Bronchial epithelial cell (primary cell): ENCODE results near the gene TBC1D22A. TPM values are rescaled to one million over a fixed set of nuclear protein-coding genes. Genes with fewer than 3 reads are reported as not detected.
A peak's percentile ranks its signal among the peaks of the same experiment; 100 is the strongest.
"Not testable (repeated sequence)": the region's sequence is repeated elsewhere in the genome, so short reads cannot be mapped to it uniquely, and the experiment has no call there.

Experiments used
- DNase-seq: peaks from one replicate; pipeline ENCODE4 v3.0.0-alpha.2; 2010; ENCODE audit warnings: low read depth
- FAIRE-seq: peaks from 2 replicates; lab custom pipeline; 2011; peaks lifted over from hg19 to GRCh38; lab: Jason Lieb, UNC
- H3K27me3 ChIP-seq: 2 replicates; pipeline ENCODE4 v1.5.1; 2011; ENCODE audit warnings: low read length; ENCODE audit not compliant: control insufficient read depth, insufficient read depth
- H3K36me3 ChIP-seq: 2 replicates; pipeline ENCODE4 v1.5.1; 2011; ENCODE audit warnings: low read length; ENCODE audit not compliant: control insufficient read depth, insufficient read depth
- H3K4me3 ChIP-seq: 2 replicates; pipeline ENCODE4 v1.5.1; 2011; ENCODE audit warnings: mild to moderate bottlenecking, low read depth, low read length, control low read depth
- total RNA-seq: library from RNA; depleted of rRNA; stranded (reverse); fragments of >200 nt; gene quantifications from 2 replicates; pipeline ENCODE4 v1.2.1, GENCODE V29; 2014
- TF ChIP-seq, protein P1 (sequence below): IDR thresholded peaks from 2 replicates; pipeline ENCODE4 v1.5.1; 2011; ENCODE audit warnings: mild to moderate bottlenecking, moderate library complexity, low read length, control low read depth, inconsistent platforms; ENCODE audit not compliant: insufficient read depth, severe bottlenecking

The TBC1D22A gene
- total RNA-seq, 1 donor from 2014 or later: 10.0 TPM

DNA sequence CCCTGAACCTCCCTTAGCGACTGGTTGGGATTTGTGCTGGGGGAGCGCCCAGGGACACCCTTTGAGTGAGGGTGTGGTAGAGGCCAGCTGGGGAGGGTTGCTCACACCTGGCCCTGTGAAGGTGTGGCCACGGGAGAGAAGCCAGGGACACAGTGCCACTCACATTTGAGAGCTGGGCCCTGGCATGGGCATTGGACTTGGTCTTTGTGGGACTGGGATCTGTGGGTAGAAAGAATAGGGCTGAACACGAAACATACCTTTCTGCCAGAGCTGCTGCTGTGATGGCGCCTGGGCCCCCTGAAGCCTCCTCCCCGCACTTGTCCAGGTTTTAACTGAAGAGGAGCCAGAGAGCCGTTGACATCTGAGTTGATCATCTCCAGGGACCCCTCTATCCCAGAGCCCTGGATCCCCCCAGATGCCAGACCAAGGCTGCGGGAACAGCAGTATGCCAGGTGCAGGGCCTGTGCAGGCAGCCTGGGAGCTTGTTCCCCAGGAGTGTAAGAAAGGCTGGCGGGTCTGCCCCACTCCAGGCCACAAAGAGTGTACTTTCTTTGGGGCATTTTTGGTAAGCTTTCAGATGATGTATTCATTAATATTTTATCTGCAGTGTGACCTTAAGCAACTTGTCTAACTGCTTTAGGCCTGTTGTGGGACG, 284.1 kb downstream of the TBC1D22A start:
- TF ChIP-seq, protein P1, sequence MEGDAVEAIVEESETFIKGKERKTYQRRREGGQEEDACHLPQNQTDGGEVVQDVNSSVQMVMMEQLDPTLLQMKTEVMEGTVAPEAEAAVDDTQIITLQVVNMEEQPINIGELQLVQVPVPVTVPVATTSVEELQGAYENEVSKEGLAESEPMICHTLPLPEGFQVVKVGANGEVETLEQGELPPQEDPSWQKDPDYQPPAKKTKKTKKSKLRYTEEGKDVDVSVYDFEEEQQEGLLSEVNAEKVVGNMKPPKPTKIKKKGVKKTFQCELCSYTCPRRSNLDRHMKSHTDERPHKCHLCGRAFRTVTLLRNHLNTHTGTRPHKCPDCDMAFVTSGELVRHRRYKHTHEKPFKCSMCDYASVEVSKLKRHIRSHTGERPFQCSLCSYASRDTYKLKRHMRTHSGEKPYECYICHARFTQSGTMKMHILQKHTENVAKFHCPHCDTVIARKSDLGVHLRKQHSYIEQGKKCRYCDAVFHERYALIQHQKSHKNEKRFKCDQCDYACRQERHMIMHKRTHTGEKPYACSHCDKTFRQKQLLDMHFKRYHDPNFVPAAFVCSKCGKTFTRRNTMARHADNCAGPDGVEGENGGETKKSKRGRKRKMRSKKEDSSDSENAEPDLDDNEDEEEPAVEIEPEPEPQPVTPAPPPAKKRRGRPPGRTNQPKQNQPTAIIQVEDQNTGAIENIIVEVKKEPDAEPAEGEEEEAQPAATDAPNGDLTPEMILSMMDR: no peak
- FAIRE-seq (no peak), DNase-seq (no peak)
- Histone ChIP-seq H3K27me3 (no peaks in the 10 kb centered on the region), H3K36me3 (no peaks in the 10 kb centered on the region), H3K4me3 (no peak overlapping the region)

- Histone ChIP-seq H3K27me3 (no peaks in the 10 kb centered on the region), H3K36me3 (no peaks in the 10 kb centered on the region), H3K4me3 (no peak overlapping the region)
- TF ChIP-seq, protein P1: no peak
- no peak for DNase-seq
- no peak for FAIRE-seq
Measured at GRCh38 chr22:47047321-47048122, 285.1 kb downstream of the TBC1D22A start.

DNA sequence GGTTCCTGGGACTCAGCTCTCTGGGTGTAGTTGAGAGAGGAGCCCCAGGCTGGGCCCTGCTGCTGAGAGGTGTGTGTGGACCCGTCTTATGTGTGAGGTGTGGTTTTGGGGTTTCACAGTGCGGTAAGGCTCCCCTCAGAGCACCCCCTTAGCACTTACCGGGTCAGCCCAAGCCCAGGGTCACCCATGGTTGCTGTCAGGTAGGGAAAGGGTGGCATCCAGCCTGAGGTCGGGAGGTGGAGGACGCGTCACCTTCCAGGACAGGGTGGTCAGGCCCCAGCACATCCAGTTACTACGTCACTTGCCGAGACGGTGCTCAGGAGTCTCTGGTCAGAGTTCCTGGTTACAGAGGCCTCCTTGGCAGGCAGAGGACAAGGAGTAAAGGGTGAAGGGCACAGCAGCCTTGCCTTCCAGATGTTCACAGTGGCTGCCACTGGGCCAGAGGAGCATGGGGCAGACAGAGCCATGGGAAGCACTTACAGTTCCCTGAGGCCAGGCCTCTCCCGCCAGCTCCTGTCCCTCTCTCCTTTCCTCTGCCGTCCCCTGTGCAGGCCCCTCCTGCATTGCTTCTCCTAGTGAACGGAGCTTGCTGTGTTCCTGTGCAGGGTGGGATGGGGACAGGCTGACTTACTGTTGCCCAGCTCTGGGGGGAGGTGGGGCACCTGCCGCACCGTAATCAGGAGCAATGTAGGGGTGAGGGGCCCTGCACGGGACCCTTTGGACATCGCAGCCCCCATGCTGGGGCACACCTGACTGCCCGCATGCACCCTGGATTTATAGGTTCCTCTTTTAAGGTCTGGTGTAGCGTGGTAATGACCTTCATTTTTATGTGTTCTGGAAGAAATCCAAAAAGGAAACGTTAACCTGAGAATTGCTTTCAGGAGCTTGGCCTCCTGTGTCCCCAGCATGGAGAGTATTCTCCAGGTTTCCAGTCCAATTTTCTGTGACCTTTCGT, 285.9 kb downstream of the TBC1D22A start:
- FAIRE-seq: peak; percentile 58
- TF ChIP-seq, protein P1: no peak
- H3K4me3 ChIP-seq: no peak overlapping the region

GRCh38 chr22:47049078-47049624, 286.7 kb downstream of the TBC1D22A start:
- Histone ChIP-seq H3K36me3 (no peaks in the 10 kb centered on the region), H3K27me3 (no peaks in the 10 kb centered on the region), H3K4me3 (no peak overlapping the region)
- FAIRE-seq: no peak
- no peak for DNase-seq
- TF ChIP-seq, protein P1: no peak

More for the DNA sequence above, 285.9 kb downstream of the TBC1D22A start:
- DNase-seq: no peak
- Histone ChIP-seq H3K27me3 (no peaks in the 10 kb centered on the region), H3K36me3 (no peaks in the 10 kb centered on the region)

- not testable (repeated sequence) for DNase-seq, H3K36me3 ChIP-seq, FAIRE-seq, H3K4me3 ChIP-seq, H3K27me3 ChIP-seq
Measured at GRCh38 chr22:47049736-47050400, 287.4 kb downstream of the TBC1D22A start.
